IMR-90 (cell line): ENCODE results near the gene GFPT1. TPM values are rescaled to one million over a fixed set of nuclear protein-coding genes. Genes with fewer than 3 reads are reported as not detected.

Experiments used
- ATAC-seq: fragments of 200-7000 bp; cut with Tn5 transposase; 2 replicates; pipeline ENCODE4 v1.9.1; 2020; ENCODE audit warnings: low read depth, mild to moderate bottlenecking, moderate library complexity
- BruUV-seq: library from RNA; stranded (reverse); fragments of 400-500 nt; replicated peaks from 2 replicates; lab custom pipeline; 2021; lab: Mats Ljungman, UMichigan
- CTCF ChIA-PET: fragments of 300-600 bp; formaldehyde crosslinking; extraction: SDS; loops from one replicate; lab custom pipeline; 2021; ENCODE audit warnings: antibody characterized with exemption; lab: Yijun Ruan, JAX
- POLR2A ChIA-PET: fragments of 300-600 bp; sonication (Branson Sonifier 250); formaldehyde crosslinking; loops from one replicate; lab custom pipeline; 2022; ENCODE audit warnings: antibody characterized with exemption; ENCODE audit not compliant: unreplicated experiment; lab: Charles Lee
- DNase-seq: peaks from one replicate; pipeline ENCODE4 v3.0.0; 2013
- H2AFZ ChIP-seq: replicated peaks from 2 replicates; pipeline ENCODE3; 2013; ENCODE audit warnings: low read length, mild to moderate bottlenecking; ENCODE audit not compliant: poor library complexity
- H2AK5ac ChIP-seq: 2 replicates; pipeline ENCODE4 v1.6.1; 2013; ENCODE audit warnings: low read depth, low read length, inconsistent platforms
- H2AK9ac ChIP-seq: replicated peaks from 2 replicates; pipeline ENCODE3; 2013; ENCODE audit warnings: mild to moderate bottlenecking, low read depth, low read length, moderate library complexity; ENCODE audit not compliant: poor library complexity
- H2BK120ac ChIP-seq: 2 replicates; pipeline ENCODE4 v1.6.1; 2013; ENCODE audit warnings: low read depth, low read length, inconsistent platforms
- H2BK15ac ChIP-seq: 3 replicates; pipeline ENCODE4 v1.6.1; 2013; ENCODE audit warnings: low read depth, low read length, inconsistent platforms
- H2BK20ac ChIP-seq: 2 replicates; pipeline ENCODE4 v1.6.1; 2013; ENCODE audit warnings: low read depth, mild to moderate bottlenecking, inconsistent platforms, low read length, moderate library complexity
- H2BK5ac ChIP-seq: 2 replicates; pipeline ENCODE4 v1.6.1; 2013; ENCODE audit warnings: mild to moderate bottlenecking, low read depth, low read length, inconsistent platforms; ENCODE audit not compliant: poor library complexity, severe bottlenecking
- H3K14ac ChIP-seq: replicated peaks from 2 replicates; pipeline ENCODE4 v1.6.1; 2013; ENCODE audit warnings: low read depth, low read length, inconsistent platforms
- H3K18ac ChIP-seq: 2 replicates; pipeline ENCODE4 v1.6.1; 2013; ENCODE audit warnings: low read depth, low read length, control low read depth
- H3K23ac ChIP-seq: 2 replicates; pipeline ENCODE4 v1.6.1; 2013; ENCODE audit warnings: low read depth, low read length, inconsistent platforms
- H3K27ac ChIP-seq: 2 replicates; pipeline ENCODE4 v1.5.1; 2013; ENCODE audit warnings: mild to moderate bottlenecking, control low read depth, low read length; ENCODE audit not compliant: insufficient read depth
- H3K27me3 ChIP-seq: 2 replicates; pipeline ENCODE4 v1.6.1; 2013; ENCODE audit warnings: low read length; ENCODE audit not compliant: control insufficient read depth, insufficient read depth
- H3K36me3 ChIP-seq: 2 replicates; pipeline ENCODE4 v1.6.1; 2013; ENCODE audit warnings: low read length, mixed read lengths; ENCODE audit not compliant: control insufficient read depth, insufficient read depth
- H3K4ac ChIP-seq: 2 replicates; pipeline ENCODE4 v1.6.1; 2013; ENCODE audit warnings: low read depth, low read length, inconsistent platforms
- H3K4me1 ChIP-seq: 2 replicates; pipeline ENCODE4 v1.6.1; 2013; ENCODE audit warnings: low read length, mixed read lengths; ENCODE audit not compliant: control insufficient read depth, insufficient read depth
- H3K4me2 ChIP-seq: 2 replicates; pipeline ENCODE4 v1.6.1; 2013; ENCODE audit warnings: low read depth, mild to moderate bottlenecking, control low read depth, low read length, moderate library complexity
- H3K4me3 ChIP-seq: 2 replicates; pipeline ENCODE4 v1.5.1; 2013; ENCODE audit warnings: low read depth, mild to moderate bottlenecking, control low read depth, low read length, moderate library complexity; ENCODE audit not compliant: insufficient read depth
- H3K56ac ChIP-seq: 2 replicates; pipeline ENCODE4 v1.6.1; 2013; ENCODE audit warnings: low read length, inconsistent platforms; ENCODE audit not compliant: insufficient read depth; ENCODE audit errors: extremely low read depth
- H3K79me1 ChIP-seq, 2 experiments: 2 replicates each; pipeline ENCODE4 v1.6.1; 2013; ENCODE audit warnings: low read length in 2 of 2, inconsistent platforms in 1 of 2, low read depth in 1 of 2
- H3K9ac ChIP-seq: 2 replicates; pipeline ENCODE4 v1.6.1; 2013; ENCODE audit warnings: low read depth, low read length, control low read depth
- H3K9me1 ChIP-seq: 2 replicates; pipeline ENCODE4 v1.6.1; 2013; ENCODE audit warnings: low read length, inconsistent platforms; ENCODE audit not compliant: insufficient read depth
- H3K9me3 ChIP-seq: 2 replicates; pipeline ENCODE4 v1.6.1; 2013; ENCODE audit warnings: low read length; ENCODE audit not compliant: control insufficient read depth, insufficient read depth
- H4K20me1 ChIP-seq: 2 replicates; pipeline ENCODE4 v1.6.1; 2013; ENCODE audit warnings: low read length, inconsistent platforms; ENCODE audit not compliant: insufficient read depth
- H4K5ac ChIP-seq: 2 replicates; pipeline ENCODE4 v1.6.1; 2013; ENCODE audit warnings: mild to moderate bottlenecking, low read depth, low read length, control low read depth
- H4K8ac ChIP-seq, 2 experiments: 2 replicates each; pipeline ENCODE4 v1.6.1; 2013; ENCODE audit warnings: low read depth in 2 of 2, low read length in 2 of 2, control low read depth in 1 of 2, inconsistent platforms in 1 of 2
- H4K91ac ChIP-seq: 2 replicates; pipeline ENCODE4 v1.6.1; 2013; ENCODE audit warnings: low read depth, low read length, inconsistent platforms; ENCODE audit not compliant: insufficient read depth
- BHLHE40 ChIP-seq: fragments of 150-350 bp; IDR thresholded peaks from 2 replicates; pipeline ENCODE4 v1.6.1; 2016; ENCODE audit warnings: mild to moderate bottlenecking, low read depth, low read length
- CEBPB ChIP-seq: IDR thresholded peaks from 2 replicates; pipeline ENCODE4 v1.6.1; 2012; ENCODE audit warnings: low read depth, low read length, improper control_type of control experiment
- CHD1 ChIP-seq: IDR thresholded peaks from 2 replicates; pipeline ENCODE4 v1.6.1; 2012; ENCODE audit warnings: low read depth, low read length, improper control_type of control experiment
- FOS ChIP-seq: fragments of 150-350 bp; IDR thresholded peaks from 2 replicates; pipeline ENCODE4 v1.6.1; 2016; ENCODE audit warnings: low read depth, low read length
- MAFK ChIP-seq: IDR thresholded peaks from 2 replicates; pipeline ENCODE4 v1.6.1; 2012; ENCODE audit warnings: low read depth, low read length, improper control_type of control experiment
- MAZ ChIP-seq: IDR thresholded peaks from 2 replicates; pipeline ENCODE4 v1.6.1; 2012; ENCODE audit warnings: low read depth, mild to moderate bottlenecking, low read length, improper control_type of control experiment, moderate library complexity, borderline replicate concordance
- MXI1 ChIP-seq: IDR thresholded peaks from 2 replicates; pipeline ENCODE4 v1.6.1; 2012; ENCODE audit warnings: low read depth, mild to moderate bottlenecking, low read length, moderate library complexity, borderline replicate concordance
- NFE2L2 ChIP-seq: fragments of 150-350 bp; IDR thresholded peaks from 2 replicates; pipeline ENCODE4 v1.6.1; 2016; ENCODE audit warnings: low read depth, mild to moderate bottlenecking, low read length
- POLR2A ChIP-seq: IDR thresholded peaks from 2 replicates; pipeline ENCODE4 v1.6.1; 2012; ENCODE audit warnings: mild to moderate bottlenecking, low read depth, low read length
- RAD21 ChIP-seq: IDR thresholded peaks from 2 replicates; pipeline ENCODE4 v1.6.1; 2012; ENCODE audit warnings: low read length, improper control_type of control experiment
- RCOR1 ChIP-seq: IDR thresholded peaks from 2 replicates; pipeline ENCODE4 v1.6.1; 2012; ENCODE audit warnings: mild to moderate bottlenecking, low read length, improper control_type of control experiment; ENCODE audit not compliant: insufficient replicate concordance
- RFX5 ChIP-seq: IDR thresholded peaks from 2 replicates; pipeline ENCODE4 v1.8.0; 2012; ENCODE audit warnings: low read depth, mild to moderate bottlenecking, low read length, moderate library complexity
- SMC3 ChIP-seq: fragments of 150-350 bp; IDR thresholded peaks from 2 replicates; pipeline ENCODE4 v1.6.1; 2016; ENCODE audit warnings: low read depth, mild to moderate bottlenecking, antibody characterized with exemption, low read length, moderate library complexity
- WGBS, 2 experiments: methylation state at CpG; one replicate each; pipeline versions ENCODE4 v1.1.5 to v1.1.7; 2013; ENCODE audit warnings: missing lambda C conversion rate in 2 of 2; ENCODE audit not compliant: insufficient read length in 1 of 2; ENCODE audit errors: extremely low coverage in 2 of 2; 5-methylcytosine and 5-hydroxymethylcytosine counted together
- dilution Hi-C: fragments of 300-500 bp; cut with HindIII; formaldehyde crosslinking; loops from one replicate; pipeline ENCODE4 v1.14.3; 2018; ENCODE audit warnings: low sequenced_read_pairs; ENCODE audit not compliant: unreplicated experiment
- in situ Hi-C: fragments of 300-500 bp; cut with MboI; formaldehyde crosslinking; loops from 3 replicates; pipeline ENCODE4 v1.14.3; 2019; ENCODE audit warnings: low sequenced_read_pairs, inconsistent platforms, mixed read lengths
- intact Hi-C: fragments of 100-400 bp; cut with micrococcal nuclease; formaldehyde crosslinking; loops from 2 replicates; pipeline ENCODE4 v1.10.0; 2022
- polyA plus RNA-seq, 3 experiments: library from polyadenylated mRNA; depleted of rRNA; stranded (reverse); fragments of >200 nt; gene quantifications; 2 replicates each; pipeline ENCODE4 v1.2.3, GENCODE V29; 2012; ENCODE audit warnings: low replicate concordance in 1 of 3
- total RNA-seq: library from RNA; depleted of rRNA; stranded (reverse); fragments of >200 nt; gene quantifications from 2 replicates; pipeline ENCODE4 v1.2.3, GENCODE V29; 2012
- TF ChIP-seq, protein P1 (sequence below): fragments of 150-350 bp; IDR thresholded peaks from 2 replicates; pipeline ENCODE4 v1.6.1; 2017; ENCODE audit warnings: mild to moderate bottlenecking, antibody characterized with exemption, low read length, low read depth
- TF ChIP-seq, protein P2 (sequence below): fragments of 150-350 bp; IDR thresholded peaks from 2 replicates; pipeline ENCODE4 v1.6.1; 2016; ENCODE audit warnings: low read depth, mild to moderate bottlenecking, low read length, moderate library complexity, borderline replicate concordance
- TF ChIP-seq, protein P3 (sequence below): conservative IDR thresholded peaks from 2 replicates; pipeline ENCODE4 v1.5.1; 2012; ENCODE audit warnings: mild to moderate bottlenecking, low read depth, low read length, improper control_type of control experiment

GFPT1 gene
- total and polyA plus RNA-seq, 2 of the 4 experiments (the other 2 are of a cell fraction), result 23.5 to 52.9 TPM

DNA sequence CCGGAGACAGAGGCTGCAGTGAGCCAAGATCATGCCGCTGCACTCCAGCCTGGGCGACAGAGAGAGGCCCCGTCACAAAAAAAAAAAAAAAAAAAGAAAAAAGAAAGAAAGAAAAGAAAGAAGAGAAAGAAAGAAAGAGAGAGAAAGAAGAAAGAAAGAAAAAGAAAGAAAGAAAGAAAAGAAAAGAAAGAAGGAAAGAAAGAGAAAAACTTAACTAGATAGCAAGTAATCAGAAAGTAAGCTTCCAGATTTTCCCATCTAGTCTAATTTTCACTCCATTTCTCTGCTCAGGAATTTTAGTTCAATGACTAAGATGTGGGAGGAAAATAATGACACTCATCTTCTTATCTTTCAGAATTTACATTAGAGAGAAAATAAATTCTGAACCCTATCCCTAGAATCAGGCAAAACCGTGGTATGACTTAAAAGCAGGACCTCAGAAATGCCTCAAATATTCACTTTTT lies 2.4 kb downstream of the GFPT1 start:
- peaks cover 13% of the 10 kb centered on the region; the same call in 1 of the 2 replicates for H3K9me1 ChIP-seq
- no TSS peak for BruUV-seq
- peaks cover 7% of the 10 kb centered on the region for H3K4me1 ChIP-seq
- no peak overlapping the region for H3K4ac ChIP-seq
- in situ Hi-C loops (no loop called here), intact Hi-C loops (no loop called here), dilution Hi-C loops (no loop called here)
- no peak overlapping the region for H2AK9ac ChIP-seq
- no peaks in the 10 kb centered on the region for H3K9me3 ChIP-seq
- no peak for ATAC-seq
- H4K20me1 ChIP-seq, result peaks cover 55% of the 10 kb centered on the region
- H4K8ac ChIP-seq, result no peak overlapping the region
- H2BK15ac ChIP-seq, result no peak overlapping the region
- H3K56ac ChIP-seq, result no peak overlapping the region
- H3K23ac ChIP-seq, result no peak overlapping the region
- no peak overlapping the region for H3K4me3 ChIP-seq
- no peak overlapping the region for H3K9ac ChIP-seq
- no peaks in the 10 kb centered on the region for H3K36me3 ChIP-seq
- peak overlapping the region; percentile 46 for H2BK5ac ChIP-seq
- no peak overlapping the region for H2BK120ac ChIP-seq
- no peaks in the 10 kb centered on the region for H3K27me3 ChIP-seq
- H3K14ac ChIP-seq, result no peak overlapping the region
- peak; percentile 56 for DNase-seq
- POLR2A ChIA-PET, result no interaction called here
- WGBS, 2 experiments, result 100% methylated on average over 3 of the region's 5 CpGs; no CpG with 5 or more reads in 1 of the 2 experiments
- no peak overlapping the region for H2AK5ac ChIP-seq
- H3K27ac ChIP-seq, result no peak overlapping the region
- H3K18ac ChIP-seq, result no peak overlapping the region
- TF ChIP-seq, protein P1, sequence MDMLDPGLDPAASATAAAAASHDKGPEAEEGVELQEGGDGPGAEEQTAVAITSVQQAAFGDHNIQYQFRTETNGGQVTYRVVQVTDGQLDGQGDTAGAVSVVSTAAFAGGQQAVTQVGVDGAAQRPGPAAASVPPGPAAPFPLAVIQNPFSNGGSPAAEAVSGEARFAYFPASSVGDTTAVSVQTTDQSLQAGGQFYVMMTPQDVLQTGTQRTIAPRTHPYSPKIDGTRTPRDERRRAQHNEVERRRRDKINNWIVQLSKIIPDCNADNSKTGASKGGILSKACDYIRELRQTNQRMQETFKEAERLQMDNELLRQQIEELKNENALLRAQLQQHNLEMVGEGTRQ, result no peak
- TF ChIP-seq RAD21, result no peak
- no peak for TF ChIP-seq POLR2A
- TF ChIP-seq, protein P2, sequence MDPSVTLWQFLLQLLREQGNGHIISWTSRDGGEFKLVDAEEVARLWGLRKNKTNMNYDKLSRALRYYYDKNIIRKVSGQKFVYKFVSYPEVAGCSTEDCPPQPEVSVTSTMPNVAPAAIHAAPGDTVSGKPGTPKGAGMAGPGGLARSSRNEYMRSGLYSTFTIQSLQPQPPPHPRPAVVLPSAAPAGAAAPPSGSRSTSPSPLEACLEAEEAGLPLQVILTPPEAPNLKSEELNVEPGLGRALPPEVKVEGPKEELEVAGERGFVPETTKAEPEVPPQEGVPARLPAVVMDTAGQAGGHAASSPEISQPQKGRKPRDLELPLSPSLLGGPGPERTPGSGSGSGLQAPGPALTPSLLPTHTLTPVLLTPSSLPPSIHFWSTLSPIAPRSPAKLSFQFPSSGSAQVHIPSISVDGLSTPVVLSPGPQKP, result no peak
- TF ChIP-seq MXI1, result no peak
- TF ChIP-seq MAZ, result no peak
- TF ChIP-seq MAFK, result no peak
- no peak for TF ChIP-seq CEBPB
- no peak for TF ChIP-seq NFE2L2
- no peak for TF ChIP-seq RFX5
- TF ChIP-seq, protein P3, sequence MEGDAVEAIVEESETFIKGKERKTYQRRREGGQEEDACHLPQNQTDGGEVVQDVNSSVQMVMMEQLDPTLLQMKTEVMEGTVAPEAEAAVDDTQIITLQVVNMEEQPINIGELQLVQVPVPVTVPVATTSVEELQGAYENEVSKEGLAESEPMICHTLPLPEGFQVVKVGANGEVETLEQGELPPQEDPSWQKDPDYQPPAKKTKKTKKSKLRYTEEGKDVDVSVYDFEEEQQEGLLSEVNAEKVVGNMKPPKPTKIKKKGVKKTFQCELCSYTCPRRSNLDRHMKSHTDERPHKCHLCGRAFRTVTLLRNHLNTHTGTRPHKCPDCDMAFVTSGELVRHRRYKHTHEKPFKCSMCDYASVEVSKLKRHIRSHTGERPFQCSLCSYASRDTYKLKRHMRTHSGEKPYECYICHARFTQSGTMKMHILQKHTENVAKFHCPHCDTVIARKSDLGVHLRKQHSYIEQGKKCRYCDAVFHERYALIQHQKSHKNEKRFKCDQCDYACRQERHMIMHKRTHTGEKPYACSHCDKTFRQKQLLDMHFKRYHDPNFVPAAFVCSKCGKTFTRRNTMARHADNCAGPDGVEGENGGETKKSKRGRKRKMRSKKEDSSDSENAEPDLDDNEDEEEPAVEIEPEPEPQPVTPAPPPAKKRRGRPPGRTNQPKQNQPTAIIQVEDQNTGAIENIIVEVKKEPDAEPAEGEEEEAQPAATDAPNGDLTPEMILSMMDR, result no peak
- no peak for TF ChIP-seq RCOR1
- TF ChIP-seq CHD1, result no peak
- TF ChIP-seq FOS, result no peak
- no peak for TF ChIP-seq BHLHE40
- TF ChIP-seq SMC3, result no peak
- H3K4me2 ChIP-seq, result peak overlapping the region; percentile 78
- H2BK20ac ChIP-seq, result no peak overlapping the region
- peaks cover 8 to 46% of the 10 kb centered on the region in 2 experiments; a peak in 3 of 4 replicates for H3K79me1 ChIP-seq
- H4K91ac ChIP-seq, result no peak overlapping the region
- CTCF ChIA-PET, result interaction anchor here (2.3 kb wide), 1 partner anchor 9 kb away, joined by 6 read pairs; no protein-coding TSS in a partner anchor
- H2AFZ ChIP-seq, result no peak overlapping the region
- no peak overlapping the region for H4K5ac ChIP-seq
